LoVo (cell line): Measurements from ENCODE around the gene TYK2.
"Not testable (repeated sequence)": the region's sequence is repeated elsewhere in the genome, so short reads cannot be mapped to it uniquely, and the experiment has no call there.

Experiments
- DNase-seq: peaks from one replicate; pipeline ENCODE4 v3.0.0-alpha.2; 2016; ENCODE audit warnings: low spot score

Gene TYK2

DNA sequence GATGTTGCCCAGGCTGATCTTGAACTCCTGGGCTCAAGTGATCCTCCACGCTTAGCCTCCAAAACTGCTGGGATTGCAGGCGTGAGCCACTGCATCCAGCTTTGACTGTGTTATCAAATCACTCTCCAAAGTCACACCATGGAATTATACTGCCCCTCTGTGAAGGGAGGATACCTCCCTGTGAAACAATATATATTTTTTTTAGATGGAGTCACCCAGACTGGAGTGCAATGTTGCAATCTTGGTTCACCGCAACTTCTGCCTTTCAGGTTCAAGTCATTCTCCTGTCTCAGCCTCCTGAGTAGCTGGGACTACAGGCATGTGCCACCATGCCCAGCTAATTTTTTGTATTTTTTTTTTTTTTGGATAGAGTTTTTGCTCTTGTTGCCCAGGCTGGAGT is 7.7 kb downstream of the TYK2 start:
- no peak for DNase-seq

GRCh38 chr19:10368101-10368803 is 12.1 kb downstream of the TYK2 start:
- DNase-seq = no peak

DNA sequence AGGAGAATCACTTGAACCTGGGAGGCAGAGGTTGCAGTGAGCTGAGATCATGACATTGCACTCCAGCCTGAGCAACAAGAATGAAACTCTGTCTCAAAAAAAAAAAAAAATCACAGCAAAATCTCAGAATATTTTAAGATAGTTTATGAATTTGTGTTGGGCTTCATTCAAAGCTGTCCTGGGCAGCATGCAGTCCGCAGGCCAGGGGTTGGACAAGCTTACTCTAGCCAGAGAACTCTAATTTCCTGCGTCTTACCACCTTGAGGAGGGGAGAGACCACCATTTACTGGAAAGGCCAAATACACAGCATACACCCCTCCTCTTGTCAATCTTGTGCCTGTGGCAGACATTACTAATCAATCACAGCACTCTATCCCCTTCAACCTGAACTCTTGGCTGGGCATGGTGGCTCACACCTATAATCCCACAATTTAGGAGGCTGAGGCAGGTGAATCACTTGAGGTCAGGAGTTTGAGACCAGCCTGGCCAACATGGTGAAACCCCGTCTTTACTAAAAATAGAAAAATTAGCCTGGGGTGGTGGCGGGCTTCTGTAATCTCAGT is 13.3 kb downstream of the TYK2 start:
- not testable (repeated sequence) for DNase-seq

DNA sequence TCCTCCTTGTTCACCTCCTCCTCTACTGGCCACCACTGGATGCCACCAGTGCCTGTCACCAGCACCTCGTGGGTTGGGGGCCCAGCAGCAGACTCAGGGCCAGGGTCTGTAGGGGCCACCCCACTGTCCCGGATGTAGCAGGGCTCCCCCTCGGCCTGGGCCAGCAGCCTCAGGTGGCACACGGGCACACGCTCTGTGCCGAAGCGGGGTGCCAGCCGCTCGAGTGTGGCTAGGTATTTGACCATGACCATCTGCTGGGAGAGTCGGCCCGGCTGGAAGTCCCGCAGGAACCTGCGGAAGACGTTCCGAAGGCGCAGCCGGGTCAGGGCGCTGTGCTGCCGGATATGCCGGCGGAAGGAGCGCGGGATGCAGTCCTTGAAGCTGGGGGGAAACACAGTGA is 14.9 kb downstream of the TYK2 start:
- no peak for DNase-seq

DNA sequence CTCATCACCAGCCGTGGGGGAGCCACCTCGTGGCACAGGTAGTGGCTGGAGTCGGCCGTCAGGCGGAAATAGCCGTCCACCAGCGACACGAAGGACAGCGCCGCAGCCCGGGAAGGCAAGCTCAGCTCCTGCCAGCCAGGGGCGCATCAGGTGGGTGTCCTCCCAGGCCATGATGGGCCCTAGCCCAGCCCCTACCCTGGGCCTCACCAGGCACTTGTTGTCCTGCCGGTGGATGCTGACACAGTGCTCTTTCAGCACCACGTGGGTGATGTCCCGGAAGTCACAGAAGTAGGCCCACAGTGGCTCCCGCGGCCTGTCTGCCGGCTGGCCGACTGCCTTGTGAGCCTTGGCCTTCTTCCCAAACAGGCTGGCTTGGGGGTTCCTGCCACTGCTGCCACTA is 15.7 kb downstream of the TYK2 start:
- DNase-seq = no peak

GRCh38 chr19:10363789-10364281 is 16.5 kb downstream of the TYK2 start:
- no peak for DNase-seq

- DNase-seq = no peak
Observed at GRCh38 chr19:10362259-10362658, 18.1 kb downstream of the TYK2 start.

DNA sequence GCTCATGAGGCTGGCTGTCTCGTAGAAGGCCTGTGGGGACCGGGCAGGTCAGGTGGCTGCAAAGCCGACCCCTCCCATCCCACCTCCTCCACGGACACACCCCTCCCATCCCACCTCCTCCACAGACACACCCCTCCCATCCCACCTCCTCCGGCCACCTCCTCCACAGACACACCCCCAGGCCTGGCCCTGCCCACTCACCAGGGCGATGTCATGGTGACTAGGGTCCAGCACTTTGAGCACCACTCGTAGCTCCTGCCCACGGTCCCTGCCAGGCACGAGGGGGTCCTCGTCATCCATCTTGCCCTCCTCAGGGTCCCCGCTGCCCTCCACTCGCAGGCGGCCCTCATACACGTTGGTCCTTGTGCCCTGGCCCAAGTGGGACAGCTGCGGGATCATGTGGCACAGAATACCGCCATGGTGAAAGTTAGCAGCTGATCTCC is 18.8 kb downstream of the TYK2 start:
- no peak for DNase-seq

- DNase-seq = no peak
Observed at GRCh38 chr19:10356431-10356830, 23.9 kb downstream of the TYK2 start.

DNA sequence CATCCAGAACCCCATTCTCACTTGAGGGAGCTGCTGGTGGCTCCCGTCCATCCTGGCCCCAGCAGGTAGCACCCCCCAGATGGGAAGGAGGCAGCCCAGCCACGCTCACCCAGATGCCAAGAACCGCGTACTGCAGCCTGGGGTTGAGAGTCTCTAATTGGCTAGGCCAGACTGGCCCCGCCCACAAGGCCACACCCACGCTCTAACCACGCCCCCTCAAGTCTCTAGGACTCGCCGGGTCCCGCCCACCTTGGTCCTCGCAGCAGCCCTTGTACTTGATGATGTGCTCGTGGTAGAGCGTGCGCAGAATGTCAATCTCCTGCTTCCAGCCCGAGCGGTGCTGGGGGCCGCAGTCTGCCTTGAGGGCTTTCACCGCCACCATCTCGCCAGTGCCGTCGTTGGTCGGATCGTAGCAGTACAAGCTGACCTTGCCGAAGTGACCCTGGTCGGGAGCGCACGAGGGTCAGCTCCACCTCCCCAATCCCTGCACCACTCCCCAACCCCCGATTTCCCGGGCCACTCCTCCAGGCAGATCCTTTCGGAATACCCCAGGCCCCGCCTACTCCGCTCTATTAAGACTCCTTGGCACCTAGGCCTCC is 26.5 kb downstream of the TYK2 start:
- DNase-seq = no peak

- no peak for DNase-seq
Observed at GRCh38 chr19:10352764-10353671, 27.4 kb downstream of the TYK2 start.

GRCh38 chr19:10346509-10346908 is 33.9 kb downstream of the TYK2 start:
- no peak for DNase-seq

- no peak for DNase-seq
Observed at GRCh38 chr19:10344780-10345179, 35.6 kb downstream of the TYK2 start.

- no peak for DNase-seq
Observed at GRCh38 chr19:10343495-10343894, 36.9 kb downstream of the TYK2 start.

GRCh38 chr19:10339977-10340376 is 40.4 kb downstream of the TYK2 start:
- no peak for DNase-seq

GRCh38 chr19:10339380-10339960 is 40.9 kb downstream of the TYK2 start, which contains the start of gene ICAM3:
Gene ICAM3 (minus strand): TSS chr19:10339624. CDS start chr19:10339614, 10 bp downstream.
- no peak for DNase-seq

DNA sequence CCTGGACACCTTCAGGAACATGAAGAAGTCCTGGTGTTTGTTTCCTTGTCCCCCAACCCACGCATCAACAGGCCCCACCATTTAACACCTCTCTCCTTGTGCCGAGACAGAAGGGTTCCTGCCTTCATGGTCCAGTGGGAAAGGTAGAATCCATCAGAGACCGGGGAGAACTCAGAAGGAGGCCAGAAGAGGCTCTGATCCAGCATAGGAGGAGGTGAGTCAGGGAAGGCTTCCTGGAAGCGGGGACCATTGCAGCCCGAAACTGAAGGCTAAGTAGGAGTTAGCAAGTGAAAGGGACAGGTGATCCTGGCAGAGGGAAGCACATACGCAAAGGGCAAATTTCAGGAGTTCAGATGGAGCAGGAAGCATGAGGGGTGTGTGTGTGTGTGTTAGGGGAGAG is 41.4 kb downstream of the TYK2 start:
- DNase-seq = no peak

DNA sequence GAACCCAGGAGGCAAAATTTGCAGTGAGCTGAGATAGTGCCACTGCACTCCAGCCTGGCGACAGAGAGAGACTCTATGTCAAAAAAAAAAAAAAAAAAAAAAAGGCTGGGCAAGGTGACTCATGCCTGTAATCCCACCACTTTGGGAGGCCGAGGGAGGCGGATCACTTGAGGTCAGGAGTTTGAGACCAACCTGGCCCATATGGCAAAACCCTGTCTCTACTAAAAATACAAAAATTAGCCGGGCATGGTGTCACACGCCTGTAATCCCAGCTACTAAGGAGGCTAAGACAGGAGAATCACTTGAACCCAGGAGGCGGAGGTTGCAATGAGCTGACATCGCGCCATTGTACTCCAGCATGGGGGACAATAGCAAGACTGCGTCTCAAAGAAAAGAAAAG is 43.6 kb downstream of the TYK2 start:
- DNase-seq = not testable (repeated sequence)

GRCh38 chr19:10335352-10335985 is 44.9 kb downstream of the TYK2 start:
- no peak for DNase-seq

DNA sequence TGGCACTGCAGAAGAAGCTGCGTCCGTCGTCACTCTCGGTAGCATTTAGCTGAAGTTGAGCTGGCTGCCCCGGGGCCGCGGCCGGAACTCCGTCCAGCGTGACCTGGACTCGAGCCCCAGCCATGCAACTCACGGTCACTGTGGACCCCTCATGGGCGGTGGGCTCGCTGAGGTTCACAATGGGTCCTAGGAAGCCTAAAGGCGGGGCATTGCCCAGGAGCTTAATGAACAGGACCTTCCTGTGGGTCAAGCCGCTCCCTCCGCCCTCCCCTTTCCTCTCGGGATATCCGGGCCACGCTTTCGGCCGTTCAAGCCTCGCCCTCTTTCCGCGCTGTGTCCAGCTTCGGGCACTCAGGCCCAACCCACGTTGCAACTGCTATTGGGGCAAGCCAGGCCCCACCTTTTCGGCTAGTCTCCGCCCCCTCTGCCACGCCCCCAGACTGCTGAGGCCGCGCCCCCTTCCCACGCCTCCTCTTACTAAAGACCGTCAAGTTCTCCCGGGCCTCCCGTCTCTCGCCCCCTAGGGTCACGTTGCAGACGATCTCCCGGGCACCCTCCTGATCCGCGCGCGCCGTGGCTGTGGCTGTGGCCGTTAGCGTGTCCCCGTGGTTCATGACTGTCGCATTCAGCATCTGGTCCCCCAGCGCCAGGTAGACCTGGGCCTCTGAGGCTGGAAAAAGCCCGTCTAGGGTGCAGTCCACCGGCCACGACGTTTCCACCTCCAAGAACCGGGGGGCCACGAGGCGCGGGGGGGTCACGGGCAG is 45.6 kb downstream of the TYK2 start:
- peak; percentile 95 for DNase-seq
